ENCODE results near the gene SWT1. TPM values are rescaled to one million over a fixed set of nuclear protein-coding genes. Genes with fewer than 3 reads are reported as not detected.

SWT1 gene
- total and polyA plus RNA-seq, 2 of the 4 experiments (the other 2 are of a cell fraction), result 0.82 to 2.7 TPM

GRCh38 chr1:185338719-185339622 lies 182.0 kb downstream of the SWT1 start:
- POLR2A ChIA-PET (ENCODE audit: unreplicated experiment), result no interaction called here
- H2AK5ac ChIP-seq (ENCODE audit: low read depth, low read length), result no peak overlapping the region
- ATAC-seq (ENCODE audit: low read depth) (no peak), DNase-seq (no peak)
- no peaks in the 10 kb centered on the region for H3K36me3 ChIP-seq (ENCODE audit: control insufficient read depth, insufficient read depth, low read length)
- in situ Hi-C loops (cut with MboI; ENCODE audit: low sequenced_read_pairs), result no loop called here
- no peak overlapping the region for H3K4me2 ChIP-seq (ENCODE audit: low read depth, low read length)
- no peak overlapping the region for H3K56ac ChIP-seq (ENCODE audit: extremely low read depth, insufficient read depth, low read length)
- no peak overlapping the region for H4K91ac ChIP-seq (ENCODE audit: insufficient read depth, low read depth, low read length)
- dilution Hi-C loops (cut with HindIII; ENCODE audit: low sequenced_read_pairs, unreplicated experiment), result no loop called here
- no peak overlapping the region for H4K5ac ChIP-seq (ENCODE audit: low read depth, low read length)
- no peaks in the 10 kb centered on the region; the same call in 1 of the 2 replicates for H3K27me3 ChIP-seq (ENCODE audit: control insufficient read depth, insufficient read depth, low read length)
- H2BK5ac ChIP-seq (ENCODE audit: low read depth, low read length, poor library complexity, severe bottlenecking), result no peak overlapping the region
- H2BK20ac ChIP-seq (ENCODE audit: low read depth, low read length), result no peak overlapping the region
- intact Hi-C loops (cut with micrococcal nuclease), result no loop called here
- no peaks in the 10 kb centered on the region for H3K4me1 ChIP-seq (ENCODE audit: control insufficient read depth, insufficient read depth, low read length)
- H3K23ac ChIP-seq (ENCODE audit: low read depth, low read length), result no peak overlapping the region
- no peaks in the 10 kb centered on the region for H3K79me1 ChIP-seq (ENCODE audit: low read depth in 1 of 2, low read length in 2 of 2)
- H3K18ac ChIP-seq (ENCODE audit: low read depth, low read length), result no peak overlapping the region
- no peak overlapping the region for H3K4ac ChIP-seq (ENCODE audit: low read depth, low read length)
- no peak overlapping the region for H2AK9ac ChIP-seq (replicated peaks; ENCODE audit: low read depth, low read length, poor library complexity)
- WGBS, 2 experiments (ENCODE audit: extremely low coverage in 2 of 2, insufficient read length in 1 of 2), result 100% methylated on average over 1 of the region's 8 CpGs; no CpG with 5 or more reads in 1 of the 2 experiments
- no peak overlapping the region for H2AFZ ChIP-seq (replicated peaks; ENCODE audit: low read length, poor library complexity)
- no peak overlapping the region for H2BK120ac ChIP-seq (ENCODE audit: low read depth, low read length)
- BruUV-seq (replicated peaks), result no TSS peak
- no peaks in the 10 kb centered on the region for H4K20me1 ChIP-seq (ENCODE audit: insufficient read depth, low read length)
- H2BK15ac ChIP-seq (ENCODE audit: low read depth, low read length), result no peak overlapping the region
- CTCF ChIA-PET, result interaction anchor here (0.5 kb wide), 1 partner anchor 660 kb away, joined by 3 read pairs; no protein-coding TSS in a partner anchor
- H3K27ac ChIP-seq (ENCODE audit: insufficient read depth, low read length), result no peak overlapping the region
- H3K9me1 ChIP-seq (ENCODE audit: insufficient read depth, low read length), result no peaks in the 10 kb centered on the region; the same call in 1 of the 2 replicates
- H4K8ac ChIP-seq (ENCODE audit: low read depth in 2 of 2, low read length in 2 of 2), result no peak overlapping the region
- no peak overlapping the region for H3K14ac ChIP-seq (replicated peaks; ENCODE audit: low read depth, low read length)
- TF ChIP-seq MAFK (IDR thresholded peaks at IDR 0.05; ENCODE audit: low read depth, low read length), result no peak
- no peak overlapping the region for H3K9ac ChIP-seq (ENCODE audit: low read depth, low read length)
- H3K9me3 ChIP-seq (ENCODE audit: control insufficient read depth, insufficient read depth, low read length), result no peaks in the 10 kb centered on the region
- H3K4me3 ChIP-seq (ENCODE audit: insufficient read depth, low read depth, low read length), result no peak overlapping the region

Measured in IMR-90 (cell line).